Measurements from ENCODE around the gene SH3RF3.

Gene SH3RF3

DNA sequence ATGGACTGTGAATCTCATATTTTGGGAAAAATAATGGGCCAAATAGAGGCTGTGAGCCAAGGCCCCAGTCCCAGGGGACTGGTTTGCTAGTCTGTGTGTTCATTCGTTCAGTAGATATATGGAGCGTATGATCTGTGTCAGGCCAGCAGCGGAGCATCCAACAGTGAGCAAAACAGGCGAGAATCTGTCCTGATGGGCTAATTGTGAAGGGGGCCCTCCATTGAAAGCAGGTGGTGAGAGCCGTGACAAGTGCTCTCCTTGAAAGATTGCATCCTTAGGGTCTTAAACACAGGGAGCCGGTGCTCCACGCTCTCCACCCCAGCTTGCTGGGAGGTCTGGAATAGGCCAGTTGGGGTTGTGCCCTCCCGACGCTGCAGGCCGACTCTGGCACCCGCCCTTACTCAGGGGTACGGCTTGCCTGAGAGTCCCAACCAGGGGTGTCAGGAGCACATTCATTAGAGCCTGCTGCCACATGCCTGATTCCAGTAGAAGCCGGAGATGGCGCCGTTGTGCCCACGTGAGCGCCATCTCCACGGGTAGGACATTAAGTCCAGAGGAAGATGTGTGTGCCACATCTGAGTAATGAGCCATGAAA, 213.3 kb downstream of the SH3RF3 start:
- DNase-seq = no peak

DNA sequence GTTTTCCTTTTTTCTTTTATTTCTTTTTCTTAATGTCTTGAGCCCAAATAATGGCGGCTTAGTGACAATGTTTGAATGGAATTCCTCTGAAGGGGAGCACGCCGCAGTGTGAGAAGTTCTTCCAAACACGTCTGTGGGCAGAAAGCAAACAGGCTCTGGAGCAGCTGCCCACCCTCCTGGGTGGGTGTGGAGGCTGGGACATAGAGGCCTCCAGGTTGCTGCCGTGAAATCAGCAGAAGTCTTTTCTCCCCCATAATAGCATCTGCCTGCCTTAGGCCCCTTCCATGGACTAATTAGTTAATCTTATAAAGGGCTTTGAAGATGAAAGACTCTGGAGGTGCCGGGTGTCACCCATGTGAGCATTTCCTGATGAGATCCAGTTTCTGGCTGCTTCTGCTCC, 213.9 kb downstream of the SH3RF3 start:
- no peak for DNase-seq

DNA sequence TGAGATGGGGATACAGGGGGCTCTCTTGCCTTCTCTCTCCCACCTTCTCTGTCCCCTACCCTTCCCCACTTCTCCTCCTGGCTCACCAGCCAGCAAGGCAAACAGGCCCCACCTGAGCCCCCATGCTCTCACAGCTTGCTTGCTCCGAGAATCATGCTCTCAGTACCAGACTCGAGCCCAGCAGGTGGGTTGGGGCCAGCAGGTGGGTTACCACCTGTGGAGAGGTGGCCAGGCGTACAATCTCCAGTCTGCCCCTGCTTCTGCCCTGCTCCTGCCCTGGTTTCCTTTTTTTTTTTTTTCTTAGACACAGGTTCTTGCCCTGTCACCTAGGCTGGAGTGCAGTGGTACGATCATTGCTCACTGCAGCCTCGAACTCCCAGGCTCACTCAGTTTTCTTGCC, 214.5 kb downstream of the SH3RF3 start:
- DNase-seq = no peak

DNA sequence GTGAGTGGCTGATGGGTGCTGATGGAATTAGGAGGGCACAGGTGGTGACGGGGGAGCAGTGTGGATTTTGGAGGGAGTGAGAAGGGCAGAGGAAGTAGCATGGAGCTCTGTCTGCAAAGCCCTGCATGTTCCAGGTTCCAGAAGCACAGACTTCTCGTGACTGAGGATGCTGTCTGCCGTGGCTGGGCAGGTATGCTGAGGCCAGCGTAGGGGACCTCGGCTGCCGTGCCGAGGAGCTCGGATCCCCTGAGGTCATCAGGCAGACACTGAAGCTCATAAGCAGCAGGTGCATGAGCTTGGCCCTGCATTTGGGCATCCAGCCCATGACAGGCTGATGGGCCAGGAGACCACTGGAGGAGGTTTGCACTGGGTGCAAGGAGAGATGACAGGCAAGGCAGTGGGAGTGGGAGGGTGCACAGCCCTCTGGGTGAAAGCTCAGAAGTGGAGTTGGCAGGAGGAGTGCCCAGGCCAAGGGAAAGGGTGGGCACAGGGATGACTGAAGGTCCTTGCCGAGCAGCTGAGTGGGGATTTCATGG, 215.3 kb downstream of the SH3RF3 start:
- DNase-seq = no peak

DNA sequence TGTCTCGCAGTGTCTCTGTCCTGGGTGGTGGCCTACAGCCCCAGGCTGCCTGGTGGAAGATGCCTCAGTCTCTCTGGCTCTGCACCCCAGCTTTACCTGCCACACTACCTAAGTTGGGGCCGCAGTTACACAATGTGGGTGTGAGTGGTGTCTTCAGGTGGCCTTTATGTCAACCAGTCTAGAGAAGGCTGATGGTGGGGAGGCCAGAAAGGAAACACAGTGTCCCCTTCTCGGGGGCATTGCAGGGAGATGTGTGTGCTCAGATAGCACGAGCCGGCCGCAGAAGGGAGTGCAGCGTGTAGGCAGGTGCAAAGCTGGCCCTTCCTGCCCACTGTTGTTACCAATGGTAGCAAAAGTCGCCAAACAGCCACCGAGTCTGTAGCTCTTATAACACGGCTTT, 216.1 kb downstream of the SH3RF3 start:
- DNase-seq = no peak

DNA sequence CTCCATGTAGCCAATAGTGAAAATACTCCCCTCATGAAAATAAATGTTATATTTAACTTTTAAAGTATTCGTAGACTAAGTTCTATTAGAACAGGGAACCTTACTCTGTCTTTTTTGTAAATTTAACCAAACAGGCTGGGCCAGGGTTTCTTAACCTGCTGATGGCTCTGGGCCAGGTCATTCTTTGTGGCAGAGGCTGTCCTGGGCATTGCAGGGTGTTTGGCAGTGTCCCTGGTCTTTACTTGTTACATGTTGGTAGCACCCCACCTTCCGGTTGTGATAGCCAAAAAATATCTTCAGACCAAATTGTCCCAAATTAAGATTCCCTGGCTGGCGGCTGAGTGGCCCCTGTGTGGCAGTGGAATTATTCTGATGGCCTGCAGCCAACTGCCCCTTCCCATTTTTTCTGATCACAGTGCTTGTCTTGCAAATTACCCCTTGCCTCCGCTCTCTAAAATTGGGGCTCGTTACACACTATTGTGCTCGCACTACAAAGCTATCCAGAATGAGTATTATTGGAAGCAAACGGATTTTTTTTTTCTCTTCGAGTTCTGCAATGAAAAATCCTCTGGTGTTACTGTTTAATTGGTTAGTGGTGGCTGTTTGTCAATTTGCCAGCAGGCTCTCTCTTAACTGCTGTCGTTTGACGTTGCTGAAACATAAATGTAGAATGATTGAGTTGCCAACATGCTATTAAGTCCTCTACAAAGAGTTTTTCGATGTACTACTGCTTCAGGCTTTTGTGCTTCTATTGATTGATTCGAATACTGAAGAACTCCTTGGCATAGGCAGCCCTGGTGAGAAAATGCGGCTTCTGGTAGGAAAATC, 216.9 kb downstream of the SH3RF3 start:
- DNase-seq = no peak

DNA sequence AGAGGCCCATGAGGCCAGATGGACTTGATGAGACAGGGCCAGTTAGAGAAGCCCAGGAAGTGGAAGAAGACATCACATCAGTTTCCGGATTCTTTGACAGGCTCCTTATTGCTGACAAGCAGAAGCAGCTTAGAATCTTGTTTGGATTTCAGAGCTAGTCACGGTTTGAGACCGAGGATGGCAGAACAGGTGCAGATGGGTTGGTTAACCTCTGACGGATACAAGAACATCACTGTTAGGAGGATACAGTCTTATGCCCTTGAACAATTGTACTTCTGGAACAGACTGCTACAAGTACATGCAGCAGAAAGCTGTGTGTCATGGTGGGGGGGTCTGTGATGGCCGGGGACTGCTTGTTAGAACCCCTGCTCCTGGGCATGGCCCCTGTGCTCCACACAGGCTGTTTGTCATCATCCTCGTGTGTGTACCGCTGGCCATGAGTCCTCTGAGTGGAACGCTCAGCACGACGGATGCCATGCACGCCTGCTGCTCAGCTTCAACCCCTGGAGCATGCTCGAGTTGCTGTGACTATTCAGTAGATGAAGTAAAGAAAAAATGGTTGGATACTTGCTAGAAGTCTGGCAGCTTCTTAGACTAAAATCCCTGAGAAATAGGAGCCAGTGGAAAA, 217.7 kb downstream of the SH3RF3 start:
- DNase-seq = no peak

DNA sequence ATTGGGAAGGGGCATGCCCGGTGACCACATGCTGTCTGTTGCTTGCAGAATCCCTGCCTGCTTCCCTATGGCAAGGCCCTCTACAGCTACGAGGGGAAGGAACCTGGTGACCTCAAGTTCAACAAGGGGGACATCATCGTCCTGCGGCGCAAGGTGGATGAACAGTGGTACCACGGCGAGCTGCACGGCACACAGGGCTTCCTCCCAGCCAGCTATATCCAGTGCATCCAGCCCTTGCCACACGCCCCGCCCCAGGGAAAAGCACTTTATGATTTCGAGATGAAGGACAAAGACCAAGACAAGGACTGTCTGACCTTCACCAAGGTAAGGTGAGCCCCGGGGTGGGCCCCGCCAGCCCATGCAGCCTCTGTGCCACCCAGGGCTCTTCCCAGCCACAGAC, 218.6 kb downstream of the SH3RF3 start:
- no peak for DNase-seq

DNA sequence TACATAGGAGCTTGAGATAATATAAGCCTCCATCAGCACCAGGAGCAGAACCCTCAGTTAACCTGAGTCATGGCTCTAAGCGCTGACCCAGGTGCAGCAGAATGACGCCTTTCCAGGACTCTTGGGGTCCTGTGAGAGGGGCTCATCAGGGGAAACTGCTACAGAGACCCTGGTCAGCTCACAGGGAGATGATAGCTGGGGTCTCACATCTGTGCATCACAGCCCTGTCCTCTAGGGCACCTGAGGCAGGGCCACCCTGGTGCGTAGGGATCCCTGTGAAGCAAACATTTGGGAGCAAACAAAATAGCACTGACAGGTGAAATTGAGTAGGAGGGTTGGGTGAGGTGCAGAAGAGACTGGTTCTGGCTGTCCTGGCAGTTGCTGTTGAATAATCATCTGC, 219.2 kb downstream of the SH3RF3 start:
- no peak for DNase-seq

DNA sequence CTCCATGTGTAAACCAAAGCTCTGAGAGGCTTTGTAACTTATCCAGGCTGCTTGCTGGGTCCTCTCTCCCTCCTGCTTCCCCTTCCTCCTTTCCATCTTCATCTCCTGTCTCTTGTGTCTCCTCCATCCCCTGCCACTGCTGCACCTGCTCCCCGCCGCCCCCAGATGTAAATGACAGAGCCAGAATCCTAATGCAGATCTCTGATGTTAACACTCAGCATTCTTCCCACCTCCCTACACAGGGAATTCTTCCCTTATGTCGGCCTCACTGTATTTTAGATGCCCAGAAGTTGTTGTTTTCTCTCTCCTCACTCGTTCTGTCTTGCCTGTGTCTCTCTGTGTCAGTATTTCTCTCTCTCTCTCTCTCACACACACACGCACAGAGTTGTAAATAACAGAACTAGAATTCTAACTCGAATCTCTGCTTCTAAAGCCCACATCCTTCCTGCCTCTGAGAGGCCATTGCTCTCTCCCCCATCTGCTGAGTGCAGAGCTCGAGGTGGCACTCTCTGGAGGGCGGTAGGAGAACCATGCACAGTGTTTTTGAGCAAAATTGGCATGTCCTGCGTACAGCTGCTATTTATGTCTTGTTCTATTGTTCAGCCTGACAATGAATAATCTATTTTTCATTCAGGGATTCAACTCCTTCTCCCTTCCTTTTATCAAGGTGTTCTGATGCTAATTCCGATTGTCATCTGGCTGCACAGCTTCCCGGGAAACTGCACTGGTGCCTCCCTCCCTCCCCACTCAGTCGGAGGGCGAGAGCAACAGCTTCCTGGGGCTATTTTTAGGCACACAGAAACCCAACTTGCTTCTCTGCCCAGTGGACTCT, 219.9 kb downstream of the SH3RF3 start:
- peak; percentile 28 for DNase-seq

DNA sequence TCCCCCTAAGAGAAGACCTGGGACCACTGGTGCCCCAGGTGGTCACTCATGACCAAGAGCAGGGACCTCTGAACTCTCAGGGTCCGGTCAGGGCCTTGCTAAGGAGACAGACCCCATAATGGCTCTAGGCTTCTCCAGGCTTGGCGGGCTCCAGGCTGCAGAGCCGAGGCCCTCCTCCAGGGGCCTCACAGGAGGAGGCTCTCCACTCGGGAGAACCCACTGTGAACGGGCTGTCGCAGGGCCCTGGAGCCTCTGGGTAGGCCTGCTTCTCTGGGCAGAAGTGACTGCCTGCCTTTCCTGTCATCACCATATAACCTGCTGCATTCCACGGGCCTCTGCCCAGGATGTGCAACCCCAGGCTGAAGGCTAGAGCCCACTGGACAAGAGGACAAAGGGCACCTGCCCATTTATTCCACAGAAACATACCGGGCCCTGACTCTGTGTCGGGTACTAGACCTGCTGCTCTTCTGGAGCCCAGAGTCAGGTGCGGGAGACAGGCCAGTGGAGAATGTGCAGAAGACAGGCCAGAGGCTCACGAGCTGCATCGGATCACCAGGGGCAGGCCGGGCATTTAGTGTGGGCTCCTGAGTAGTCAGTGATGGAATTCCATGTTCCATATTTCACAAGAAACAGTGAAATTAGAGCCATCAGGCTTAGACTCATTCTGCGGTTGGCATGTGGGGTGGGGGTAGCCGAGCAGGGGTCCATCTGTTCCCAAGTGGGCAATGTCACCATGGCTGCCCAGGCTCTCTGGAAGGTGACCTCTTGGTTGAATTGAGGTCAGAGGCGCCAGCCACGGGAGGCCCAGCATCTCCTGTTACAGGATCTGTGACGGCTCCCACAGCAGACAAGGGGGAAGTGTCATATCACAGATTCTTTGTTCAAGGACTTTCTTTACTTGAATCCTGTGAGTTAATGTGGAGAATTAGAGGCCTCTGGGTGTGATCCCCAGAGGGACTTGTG, 220.8 kb downstream of the SH3RF3 start:
- no peak for DNase-seq

DNA sequence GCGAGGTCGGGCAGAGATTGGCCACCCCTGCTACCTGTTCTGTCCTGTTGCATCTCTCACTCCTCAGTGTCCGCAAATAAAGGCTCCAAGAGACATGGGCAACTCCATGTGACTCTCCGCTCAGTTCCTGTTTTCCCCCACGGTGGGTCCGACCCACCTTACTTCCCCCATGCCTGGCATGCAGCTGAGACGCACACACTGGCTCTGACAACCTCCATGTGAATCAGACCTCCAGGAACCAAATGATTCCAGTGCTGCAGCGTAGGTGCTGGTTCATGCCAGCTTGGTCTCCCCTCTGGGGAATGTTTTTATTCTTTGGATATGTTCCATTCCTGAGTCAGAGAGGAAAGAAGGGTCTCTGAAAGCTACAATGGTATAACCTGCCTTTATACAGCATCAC, 221.5 kb downstream of the SH3RF3 start:
- no peak for DNase-seq

DNA sequence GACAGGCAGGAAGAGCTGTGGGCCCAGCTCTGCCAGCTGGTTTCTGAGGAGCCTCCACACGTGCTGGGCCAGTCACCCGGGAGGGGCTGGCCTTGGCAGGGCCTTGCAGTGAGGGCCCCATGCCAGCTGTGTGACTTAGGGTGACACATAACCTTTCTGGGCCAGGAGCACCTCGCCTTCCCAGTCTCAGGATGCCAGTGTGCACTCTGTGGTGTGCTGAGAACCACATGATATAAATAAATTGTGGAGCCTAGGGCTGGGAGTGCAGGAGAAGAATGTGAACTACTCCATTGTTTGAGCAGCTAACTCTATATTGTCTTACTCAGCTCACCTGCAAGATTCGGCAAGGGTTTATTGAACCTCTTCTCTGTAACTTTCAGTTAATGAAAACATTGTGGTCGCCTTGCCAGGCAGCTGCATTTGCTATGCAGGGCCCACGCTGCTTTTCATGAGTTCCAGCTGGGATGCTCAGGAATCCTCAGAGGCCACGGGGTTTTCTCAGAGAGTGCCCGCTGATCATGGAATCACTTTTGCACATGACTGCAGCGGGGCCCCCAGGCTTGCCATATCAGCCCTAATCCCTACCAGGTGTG, 222.3 kb downstream of the SH3RF3 start:
- no peak for DNase-seq

DNA sequence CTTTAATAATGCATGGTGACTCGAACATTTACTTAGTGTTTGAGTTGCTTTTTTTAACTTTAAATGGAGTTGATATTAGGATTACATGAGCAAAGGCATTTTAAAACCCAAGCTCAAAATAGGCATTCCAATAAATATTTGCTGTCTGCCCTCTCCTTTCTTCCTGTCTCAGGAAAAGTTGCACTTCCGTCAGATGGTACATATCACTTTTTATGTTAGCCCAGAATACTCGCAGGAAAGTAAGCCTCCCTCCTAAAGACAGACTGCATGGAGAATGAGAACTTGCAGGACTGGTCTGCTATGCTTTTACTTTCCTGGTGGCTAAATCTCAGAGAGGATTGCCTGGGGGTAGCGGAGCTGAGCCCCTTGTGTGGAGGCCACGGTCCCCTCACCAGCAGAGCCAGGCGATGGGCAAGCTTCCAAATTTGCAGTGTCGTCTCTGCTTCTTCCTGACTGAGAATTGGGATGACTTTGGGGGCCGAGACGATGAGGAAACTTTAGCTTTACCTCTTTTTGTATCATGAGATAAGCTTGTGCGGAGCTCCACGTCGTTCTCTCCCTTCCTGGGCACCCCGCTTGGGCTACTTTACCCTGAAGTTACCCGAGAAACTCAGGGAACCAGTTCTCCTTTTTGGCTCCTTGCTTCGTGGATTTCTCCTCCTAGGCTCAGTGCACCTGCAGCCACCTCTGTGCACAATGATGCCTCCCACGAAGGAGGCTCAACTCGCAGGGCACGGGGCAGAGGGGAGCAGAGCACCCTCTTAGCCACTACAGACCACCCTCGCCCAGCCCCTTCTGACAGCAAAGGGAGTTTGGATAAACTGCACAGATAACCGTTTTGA, 223.3 kb downstream of the SH3RF3 start:
- no peak for DNase-seq

DNA sequence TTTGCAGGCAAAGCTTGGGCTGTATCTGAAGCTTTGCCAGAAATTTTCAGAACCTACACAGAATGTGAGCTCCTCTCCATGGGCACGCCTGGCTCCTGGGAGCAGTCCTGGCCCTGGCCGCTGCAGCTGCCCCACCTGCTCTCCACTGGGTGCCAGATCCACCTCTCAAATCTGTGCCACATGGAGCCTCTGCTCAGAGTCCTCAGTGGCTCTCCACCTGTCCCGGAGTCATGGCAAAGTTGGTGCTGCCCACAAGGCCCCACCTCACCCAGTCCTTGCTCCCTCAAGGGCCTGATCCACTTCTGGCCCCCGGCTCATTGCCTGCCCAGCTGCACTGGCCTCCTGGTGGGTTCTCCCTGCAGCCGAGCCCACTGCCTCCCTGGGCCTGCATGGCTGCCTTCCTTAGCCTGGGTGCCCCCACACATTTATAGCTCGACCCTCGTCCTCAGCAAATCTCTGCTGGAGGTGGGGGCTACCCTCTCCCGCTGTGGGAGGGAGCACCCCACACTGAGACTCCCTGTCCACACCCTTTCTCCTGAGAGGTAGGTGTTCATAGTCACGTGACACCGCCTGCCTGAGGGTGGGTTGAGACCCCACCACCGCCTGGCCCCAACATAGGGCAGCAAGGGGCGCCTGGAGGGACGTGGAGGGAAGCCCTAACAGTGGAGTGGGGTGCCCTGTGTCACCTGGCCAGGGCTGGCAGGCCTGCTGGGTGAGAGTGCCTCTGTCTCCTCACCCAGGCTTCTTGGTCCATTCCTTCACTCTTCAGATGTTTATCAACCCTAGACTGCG, 224.1 kb downstream of the SH3RF3 start:
- DNase-seq = no peak

DNA sequence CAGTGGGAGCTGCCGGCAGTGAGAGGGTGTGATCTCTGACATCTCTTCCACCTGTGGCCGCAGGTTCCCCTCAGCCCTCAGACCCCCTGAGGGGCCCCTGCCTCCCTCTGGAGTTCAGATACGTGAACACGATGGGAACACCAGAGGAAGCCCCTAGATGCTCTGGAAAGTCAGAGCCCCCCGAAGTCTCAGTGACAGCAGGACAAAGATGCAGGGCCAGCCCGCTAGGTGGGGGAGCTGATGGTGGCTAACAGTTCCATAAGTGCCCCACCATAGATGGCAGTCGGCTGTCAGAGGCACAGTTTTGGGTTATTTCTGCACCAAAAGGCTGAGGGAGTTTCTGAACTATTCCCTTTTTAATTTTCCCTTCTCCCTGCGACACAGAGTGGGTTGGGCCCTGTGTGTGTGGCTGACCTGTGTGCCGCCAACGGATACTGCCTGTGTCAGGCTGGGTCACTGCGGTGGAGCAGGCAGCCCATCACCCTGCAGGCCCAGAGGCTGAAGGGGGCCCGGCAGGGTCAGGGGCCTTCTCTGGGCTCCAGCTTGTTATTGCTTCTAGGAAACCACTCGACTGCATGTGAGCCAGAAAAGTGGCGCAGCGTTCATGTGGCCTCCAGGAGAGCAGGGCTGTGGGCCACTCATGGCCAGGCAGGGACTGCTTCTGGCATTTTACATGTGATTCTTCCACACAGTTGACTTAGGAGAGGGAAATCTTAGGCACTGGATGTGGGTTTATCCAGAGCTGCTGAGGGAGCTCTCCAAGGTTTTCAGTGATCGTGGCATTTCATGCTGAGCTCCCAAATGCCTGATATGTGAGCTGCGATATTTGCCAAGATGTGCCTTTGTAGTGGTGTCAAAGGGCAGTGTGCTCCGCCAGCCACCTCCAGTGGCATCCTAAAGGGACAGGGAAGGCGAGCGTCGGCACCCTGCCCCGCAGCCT, 225.1 kb downstream of the SH3RF3 start:
- DNase-seq = no peak

DNA sequence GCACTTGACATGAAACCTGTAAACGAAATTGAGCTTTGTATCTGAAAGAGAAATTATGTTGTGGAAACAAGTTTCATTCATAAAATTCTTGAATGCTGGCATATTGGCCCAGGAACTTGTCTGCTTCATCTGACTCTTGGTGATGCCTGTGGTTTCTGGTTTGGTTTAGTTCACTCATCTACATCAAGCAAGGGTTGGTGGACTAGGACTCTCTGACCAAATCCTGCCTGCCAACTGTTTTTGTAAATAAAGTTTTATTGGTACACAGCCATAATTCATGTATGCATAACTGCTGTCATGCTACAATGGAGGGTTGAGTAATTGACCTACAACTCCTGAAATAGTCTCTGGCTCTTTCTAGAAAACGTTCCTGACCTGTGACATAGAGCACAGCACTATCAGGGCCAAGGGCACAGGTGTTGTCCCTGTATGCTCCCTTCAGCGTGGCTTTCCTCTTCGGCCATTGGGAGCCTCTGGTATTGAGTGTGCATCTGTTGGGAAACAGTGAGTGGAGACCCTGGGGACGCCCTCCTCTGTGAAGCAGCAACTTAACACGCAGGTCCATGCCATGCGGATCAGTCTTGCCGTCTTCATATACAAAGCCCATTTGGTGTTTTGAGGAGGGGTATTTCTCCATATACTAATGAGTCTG, 226.3 kb downstream of the SH3RF3 start:
- DNase-seq = no peak
